ENCODE data around the gene TMEM131.

- TF ChIP-seq, protein P1, sequence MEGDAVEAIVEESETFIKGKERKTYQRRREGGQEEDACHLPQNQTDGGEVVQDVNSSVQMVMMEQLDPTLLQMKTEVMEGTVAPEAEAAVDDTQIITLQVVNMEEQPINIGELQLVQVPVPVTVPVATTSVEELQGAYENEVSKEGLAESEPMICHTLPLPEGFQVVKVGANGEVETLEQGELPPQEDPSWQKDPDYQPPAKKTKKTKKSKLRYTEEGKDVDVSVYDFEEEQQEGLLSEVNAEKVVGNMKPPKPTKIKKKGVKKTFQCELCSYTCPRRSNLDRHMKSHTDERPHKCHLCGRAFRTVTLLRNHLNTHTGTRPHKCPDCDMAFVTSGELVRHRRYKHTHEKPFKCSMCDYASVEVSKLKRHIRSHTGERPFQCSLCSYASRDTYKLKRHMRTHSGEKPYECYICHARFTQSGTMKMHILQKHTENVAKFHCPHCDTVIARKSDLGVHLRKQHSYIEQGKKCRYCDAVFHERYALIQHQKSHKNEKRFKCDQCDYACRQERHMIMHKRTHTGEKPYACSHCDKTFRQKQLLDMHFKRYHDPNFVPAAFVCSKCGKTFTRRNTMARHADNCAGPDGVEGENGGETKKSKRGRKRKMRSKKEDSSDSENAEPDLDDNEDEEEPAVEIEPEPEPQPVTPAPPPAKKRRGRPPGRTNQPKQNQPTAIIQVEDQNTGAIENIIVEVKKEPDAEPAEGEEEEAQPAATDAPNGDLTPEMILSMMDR (IDR thresholded peaks at IDR 0.05), result no peak
- TF ChIP-seq POLR2A (IDR thresholded peaks at IDR 0.05), result no peak
These were observed 287.1 kb downstream of the TMEM131 start for GRCh38 chr2:97708608-97709007.
